Muscle of arm (tissue), 12 donors: ENCODE measurements around the gene MOXD1. TPM values are rescaled to one million over a fixed set of nuclear protein-coding genes. Genes with fewer than 3 reads are reported as not detected.

ENCODE experiments used
- DNase-seq: peaks from one replicate; pipeline ENCODE4 v3.0.0-alpha.2; 2013
- polyA plus RNA-seq, 12 donors: library from polyadenylated mRNA; unstranded; fragments of 120-200 nt; gene quantifications; one replicate each; pipeline ENCODE4 v1.2.1, GENCODE V29; 2013; ENCODE audit not compliant: insufficient read length in 12 of 12

Gene MOXD1
- polyA plus RNA-seq, 12 donors, result 1.9 to 17.0 (median 5.7) TPM; not detected in 1

DNA sequence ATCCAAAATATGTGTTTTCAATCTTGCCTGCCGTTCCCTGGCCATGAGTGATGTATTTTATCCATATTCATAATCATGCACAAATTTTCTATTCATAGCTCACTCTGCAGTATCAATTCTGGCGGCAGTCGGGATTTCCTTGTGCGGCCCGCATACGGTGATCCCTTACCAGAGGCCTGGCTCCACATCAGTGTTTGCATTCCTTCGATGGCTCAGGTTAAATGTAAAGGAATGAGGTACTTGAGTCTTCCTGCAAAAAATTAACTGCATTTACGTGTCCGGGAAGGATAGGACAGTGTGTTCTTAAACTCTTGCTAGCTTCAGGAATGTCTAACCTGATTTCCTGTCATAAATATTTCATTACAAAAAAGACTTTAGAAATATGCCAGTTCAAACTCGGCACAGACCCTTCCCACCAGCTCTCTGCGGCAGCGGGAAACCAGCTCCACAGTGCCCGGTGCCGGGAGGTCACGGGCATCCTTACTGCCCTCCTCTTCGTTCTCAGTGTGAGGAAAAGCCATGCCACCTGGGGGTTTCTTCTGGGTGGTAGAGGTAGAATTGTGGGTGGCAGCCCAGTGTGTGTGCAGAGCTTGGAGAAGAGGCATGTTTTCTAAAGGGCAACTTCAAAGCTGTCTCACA lies 154.5 kb downstream of the MOXD1 start:
- DNase-seq, result no peak

DNA sequence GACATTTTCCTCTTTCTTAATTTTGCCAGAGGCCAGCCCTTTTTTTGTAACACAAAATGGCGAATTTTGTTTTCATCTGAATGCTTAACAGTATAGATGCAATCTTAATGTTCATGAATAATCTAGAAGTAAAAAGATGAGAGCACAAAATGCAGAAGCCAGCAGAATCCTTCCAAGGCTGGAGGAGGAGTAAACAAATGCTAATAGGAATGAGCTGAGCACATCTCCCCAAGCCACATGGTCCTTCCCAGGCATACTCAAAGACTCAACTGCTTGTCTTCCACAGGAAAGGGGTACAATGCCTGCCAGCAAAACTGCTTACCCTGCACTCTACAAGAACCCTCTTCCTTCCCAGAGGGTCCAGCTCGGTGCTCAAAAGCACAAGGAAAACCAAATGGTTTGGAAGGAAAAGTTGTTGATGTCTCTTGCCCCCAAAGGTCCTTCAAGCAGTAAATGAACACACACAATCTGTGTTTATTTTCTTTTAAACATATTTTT lies 155.1 kb downstream of the MOXD1 start:
- DNase-seq, result no peak

Other genes starting within 250 kb of the MOXD1 start
- 10 to 100 TPM in 11 of 12 donors, not detected in 1; 14.9 to 46.2 (median 42.1) TPM for gene STX7, start 111.6 kb upstream of the MOXD1 start, polyA plus RNA-seq
- gene TAAR9, start 136.8 kb upstream of the MOXD1 start, polyA plus RNA-seq, result not detected
- not detected for gene TAAR8, start 151.2 kb upstream of the MOXD1 start, polyA plus RNA-seq
- not detected for gene TAAR6, start 168.8 kb upstream of the MOXD1 start, polyA plus RNA-seq
- not detected for gene TAAR5, start 188.3 kb upstream of the MOXD1 start, polyA plus RNA-seq
- gene TAAR2, start 222.8 kb upstream of the MOXD1 start, polyA plus RNA-seq, result not detected